HG03175 (cell line): Measurements from ENCODE around the gene SYF2.

ENCODE experiments used
- ATAC-seq: cut with Tn5 transposase; IDR thresholded peaks from one replicate; pipeline ENCODE4 v1.9.1; 2021; ENCODE audit warnings: mild to moderate bottlenecking, moderate library complexity; ENCODE audit not compliant: unreplicated experiment

SYF2 gene

DNA sequence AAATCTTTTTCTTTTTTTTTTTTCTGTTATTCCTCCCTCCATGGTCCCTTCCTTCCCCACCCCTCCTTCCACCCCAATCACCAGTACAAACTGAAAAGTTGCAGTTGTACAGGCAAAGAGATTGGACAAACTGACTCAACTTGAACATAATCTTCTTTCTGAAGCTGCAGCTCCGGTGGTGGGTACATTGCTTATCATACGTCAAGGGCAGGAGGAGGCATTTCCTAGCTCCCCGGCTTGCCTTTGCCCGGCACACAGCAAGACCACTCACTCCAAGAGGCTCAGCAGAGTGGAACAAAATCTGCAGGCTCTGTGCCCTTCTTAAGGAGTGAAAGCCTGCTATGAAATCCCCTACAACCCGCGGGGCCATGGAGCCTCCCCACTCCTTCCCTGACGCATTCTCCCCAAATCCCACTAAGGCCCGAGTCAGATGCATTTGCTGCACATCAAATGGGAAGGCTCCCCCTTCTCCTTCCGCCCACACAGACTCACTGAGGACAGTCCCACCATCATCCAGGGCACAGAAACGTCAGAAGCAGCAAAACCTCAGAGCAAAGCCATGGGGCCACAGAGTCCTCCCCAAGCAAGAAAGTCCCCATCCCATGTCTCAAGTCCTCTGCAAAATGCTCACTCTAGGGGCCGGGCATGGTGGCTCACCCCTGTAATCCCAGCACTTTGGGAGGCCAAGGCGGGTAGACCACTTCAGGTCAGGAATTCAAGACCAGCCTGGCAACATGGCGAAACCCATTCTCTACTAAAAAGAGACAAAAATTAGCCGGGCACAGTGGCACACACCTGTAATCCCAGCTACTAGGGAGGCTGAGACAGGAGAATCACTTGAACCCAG lies 45.9 kb downstream of the SYF2 start:
- ATAC-seq, result no peak

DNA sequence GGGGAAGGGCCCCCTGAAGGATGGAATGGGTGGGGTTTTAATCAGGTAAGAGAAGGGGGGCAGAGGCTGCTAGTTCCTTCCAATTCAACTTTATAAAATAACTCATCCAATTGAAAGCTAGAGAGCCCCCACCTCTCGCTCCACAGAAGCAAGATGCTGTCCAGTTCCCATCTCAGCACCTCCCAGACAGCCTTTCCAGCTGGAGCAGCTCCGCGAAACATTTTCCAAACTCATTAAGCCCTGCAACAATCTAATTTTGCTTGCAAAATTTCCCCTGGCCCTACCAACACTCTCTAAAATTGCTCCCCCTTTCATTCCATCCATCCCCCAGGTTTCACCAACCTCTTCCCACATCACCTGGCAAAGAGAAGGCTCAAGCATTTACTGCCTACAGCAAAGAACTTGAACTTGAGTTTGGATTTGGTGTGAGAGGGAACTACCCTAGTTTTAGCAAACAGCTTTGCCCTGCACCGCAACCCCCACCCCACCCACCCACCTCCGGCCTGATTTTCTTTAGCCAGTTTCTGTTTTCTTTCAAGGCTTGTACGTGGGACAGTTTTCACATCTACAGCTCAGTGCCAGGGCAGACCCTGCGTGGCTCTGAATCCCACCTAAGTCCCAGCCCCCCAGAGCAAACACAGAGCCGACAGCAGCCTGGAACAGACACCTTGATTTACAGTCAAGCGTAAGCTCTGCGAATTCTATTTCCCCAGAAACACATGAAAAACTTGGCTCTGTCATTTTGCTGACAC lies 46.7 kb downstream of the SYF2 start:
- no peak for ATAC-seq

DNA sequence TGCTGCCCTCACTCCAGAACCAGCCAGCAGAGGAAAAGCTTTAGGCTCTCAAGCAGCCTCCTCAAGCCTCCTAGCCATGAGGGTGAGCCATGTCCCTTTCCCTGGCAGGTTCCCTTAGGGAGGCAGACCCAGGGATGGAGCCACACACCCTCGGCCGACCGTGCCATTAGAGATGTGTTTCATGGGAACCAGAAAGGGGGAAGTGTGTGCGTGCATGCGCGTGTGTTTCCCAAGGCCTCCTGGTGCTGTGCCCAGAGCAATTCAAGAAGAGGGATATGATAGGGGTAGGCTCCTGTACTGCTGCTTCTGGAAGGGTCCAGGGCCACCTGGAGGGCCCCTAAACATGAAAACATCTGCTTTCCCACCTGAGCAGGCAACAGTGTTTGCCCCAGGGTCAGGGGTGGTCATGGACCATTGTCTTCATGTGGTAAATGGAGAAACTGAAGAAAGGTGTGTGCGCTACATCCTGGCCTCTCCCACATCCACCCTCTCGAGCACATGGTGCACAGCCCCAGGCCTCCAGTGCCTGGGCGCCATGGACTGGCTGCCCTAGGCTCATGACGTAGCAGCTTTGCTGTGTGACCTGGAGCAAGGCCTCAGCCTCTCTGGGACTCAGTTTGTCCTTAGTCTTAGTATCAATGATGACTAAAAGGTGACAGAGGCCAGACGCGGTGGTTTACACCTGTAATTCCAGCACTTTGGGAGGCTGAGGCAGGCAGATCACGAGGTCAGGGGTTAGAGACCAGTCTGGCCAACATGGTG lies 48.1 kb downstream of the SYF2 start:
- ATAC-seq, result no peak

GRCh38 chr1:25183126-25183980 lies 48.9 kb downstream of the SYF2 start:
- ATAC-seq, result no peak

- no peak for ATAC-seq
Measured at GRCh38 chr1:25182629-25183028, 49.7 kb downstream of the SYF2 start.

- ATAC-seq, result no peak
Measured at GRCh38 chr1:25180996-25181395, 51.3 kb downstream of the SYF2 start.

DNA sequence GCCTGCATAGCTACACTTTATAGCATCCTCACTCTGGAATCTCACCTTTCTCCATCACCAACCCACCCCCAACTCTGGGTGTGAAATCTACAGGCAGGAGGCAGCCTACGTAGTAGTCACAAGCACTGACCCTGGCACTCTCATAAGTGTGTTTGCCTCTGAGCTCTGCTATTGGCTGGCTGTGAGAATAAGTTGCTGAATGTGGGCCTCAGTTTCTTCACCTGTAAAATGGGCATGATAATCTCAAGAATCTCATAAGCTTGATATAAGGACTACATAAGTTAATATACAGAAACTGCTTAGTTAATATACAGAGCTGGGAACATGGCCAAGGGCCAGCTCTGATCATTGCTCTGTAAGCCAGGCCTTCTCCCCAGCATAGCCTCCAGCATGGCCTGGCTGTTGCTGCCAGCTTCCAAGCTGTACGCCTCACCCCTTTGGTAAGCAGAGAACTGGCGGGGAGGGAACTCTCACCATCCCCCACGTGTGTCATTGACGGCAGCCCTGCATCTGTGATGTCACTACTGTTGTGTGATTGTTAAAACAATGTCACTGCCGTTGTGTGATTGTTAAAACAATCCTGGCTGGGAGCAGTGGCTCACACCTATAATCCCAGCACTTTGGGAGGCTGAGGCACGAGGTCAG lies 53.3 kb downstream of the SYF2 start:
- ATAC-seq, result no peak

DNA sequence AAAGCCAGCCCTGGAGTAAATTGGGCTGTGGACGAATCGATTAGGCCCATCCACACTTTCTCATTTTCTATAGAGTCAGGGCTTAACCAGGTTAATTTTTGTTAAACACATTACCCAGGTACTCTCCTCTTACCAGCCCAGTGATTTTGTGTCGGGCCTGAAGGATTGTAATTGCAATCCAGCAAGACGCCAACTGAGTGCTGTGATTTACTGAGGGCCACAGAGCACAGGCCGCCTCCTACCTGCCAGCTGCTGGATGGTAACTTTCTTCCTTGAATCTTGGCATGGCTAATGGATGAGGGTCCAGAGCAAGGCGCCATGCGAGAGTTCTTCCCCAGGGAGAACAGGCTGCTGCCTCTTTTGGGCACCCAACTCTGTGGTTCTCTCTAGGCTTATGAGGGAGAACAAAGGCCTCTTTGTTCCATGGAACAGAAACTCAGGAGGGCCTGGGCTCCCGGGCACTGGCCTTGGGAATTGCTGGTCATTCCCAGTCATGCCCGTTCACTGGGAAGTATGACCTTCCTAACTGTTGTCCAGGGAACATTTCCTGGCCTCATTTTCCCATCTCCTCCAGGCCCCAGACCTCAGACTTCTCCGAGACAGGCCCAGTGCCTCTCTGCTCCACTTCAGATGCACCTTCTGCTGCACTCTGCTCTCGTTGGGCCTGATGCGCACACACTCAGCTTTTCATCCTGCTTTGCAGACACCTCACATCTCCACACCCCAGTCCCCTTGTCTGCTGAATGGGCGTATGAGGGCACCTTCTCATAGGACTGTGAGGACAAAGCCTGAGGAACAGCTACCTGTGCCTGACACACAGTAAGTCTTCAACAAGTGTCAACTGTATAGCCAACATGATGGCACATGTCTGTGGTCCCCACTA lies 57.3 kb downstream of the SYF2 start:
- no peak for ATAC-seq

GRCh38 chr1:25174363-25174729 lies 58.0 kb downstream of the SYF2 start:
- ATAC-seq, result no peak

DNA sequence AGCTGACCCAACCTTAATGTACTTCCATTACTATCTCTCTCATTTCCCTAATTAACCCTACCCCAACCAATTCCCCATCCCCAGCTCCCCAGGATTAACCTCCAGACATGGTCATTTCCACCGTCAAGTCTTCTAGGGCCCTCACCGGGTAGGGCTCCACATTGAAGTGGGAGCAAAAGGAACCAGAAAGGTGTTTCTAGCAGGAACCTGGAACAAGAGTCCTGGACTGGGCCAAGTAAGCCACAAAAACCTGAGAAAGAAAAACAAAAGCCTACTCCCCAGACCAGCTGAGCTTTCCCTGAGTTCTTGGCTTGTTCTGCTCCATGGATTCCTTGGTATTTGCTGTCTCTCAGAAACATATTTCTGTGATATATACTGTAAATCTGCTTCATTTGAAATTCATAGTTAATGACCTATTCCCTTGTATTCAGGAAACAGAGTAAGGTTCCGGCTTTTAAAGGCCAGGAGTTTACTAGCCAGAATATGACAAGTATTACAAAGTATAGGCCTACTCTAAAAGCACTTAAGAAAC lies 58.4 kb downstream of the SYF2 start:
- ATAC-seq, result no peak
